ENCODE measurements around the gene DCAF12. TPM values are rescaled to one million over a fixed set of nuclear protein-coding genes. Genes with fewer than 3 reads are reported as not detected.

The DCAF12 gene
- total RNA-seq, 3 donors from 2014 or later, result 28.7 to 43.0 (median 34.0) TPM

GRCh38 chr9:34072868-34073590 lies 53.5 kb downstream of the DCAF12 start:
- DNase-seq, result peak in 2 of 3 donors; percentile 33 to 66
- Histone ChIP-seq H3K4me1 (ENCODE audit: low read depth) (peaks cover 15% of the 10 kb centered on the region), H3K9me3 (no peaks in the 10 kb centered on the region), H3K36me3 (ENCODE audit: low read depth) (no peaks in the 10 kb centered on the region), H3K4me3 (no peak overlapping the region)
- ATAC-seq, result peak; percentile 97
- no peak for TF ChIP-seq CTCF (IDR thresholded peaks at IDR 0.05)
- intact Hi-C loops (cut with DNase I, micrococcal nuclease), result no loop called here

GRCh38 chr9:34072410-34072809 lies 54.1 kb downstream of the DCAF12 start:
- DNase-seq (no peak), ATAC-seq (peak; percentile 11)
- TF ChIP-seq CTCF (IDR thresholded peaks at IDR 0.05), result no peak
- Histone ChIP-seq H3K36me3 (ENCODE audit: low read depth) (no peaks in the 10 kb centered on the region), H3K4me1 (ENCODE audit: low read depth) (peaks cover 15% of the 10 kb centered on the region), H3K9me3 (no peaks in the 10 kb centered on the region), H3K4me3 (no peak overlapping the region)
- intact Hi-C loops (cut with DNase I, micrococcal nuclease), result no loop called here

GRCh38 chr9:34070606-34071324 lies 55.7 kb downstream of the DCAF12 start:
- no peak for DNase-seq
- no peaks in the 10 kb centered on the region for H3K36me3 ChIP-seq (ENCODE audit: low read depth)
- H3K4me1 ChIP-seq (ENCODE audit: low read depth), result peaks cover 15% of the 10 kb centered on the region
- intact Hi-C loops (cut with DNase I, micrococcal nuclease), result no loop called here
- ATAC-seq, result no peak
- TF ChIP-seq CTCF (IDR thresholded peaks at IDR 0.05), result no peak
- H3K9me3 ChIP-seq, result no peaks in the 10 kb centered on the region
- H3K4me3 ChIP-seq, result no peak overlapping the region

GRCh38 chr9:34069831-34070230 lies 56.7 kb downstream of the DCAF12 start:
- ATAC-seq (no peak), DNase-seq (no peak)
- no peaks in the 10 kb centered on the region for H3K36me3 ChIP-seq (ENCODE audit: low read depth)
- intact Hi-C loops (cut with DNase I, micrococcal nuclease), result no loop called here
- H3K4me3 ChIP-seq, result no peak overlapping the region
- H3K4me1 ChIP-seq (ENCODE audit: low read depth), result peaks cover 15% of the 10 kb centered on the region
- TF ChIP-seq CTCF (IDR thresholded peaks at IDR 0.05), result no peak
- H3K9me3 ChIP-seq, result no peaks in the 10 kb centered on the region

GRCh38 chr9:34065541-34065940 lies 61.0 kb downstream of the DCAF12 start:
- no peak for DNase-seq
- intact Hi-C loops (cut with DNase I, micrococcal nuclease), result no loop called here
- no peaks in the 10 kb centered on the region for H3K36me3 ChIP-seq (ENCODE audit: low read depth)

More at GRCh38 chr9:34065541-34065940, 61.0 kb downstream of the DCAF12 start:
- no peaks in the 10 kb centered on the region for H3K9me3 ChIP-seq
- TF ChIP-seq CTCF (IDR thresholded peaks at IDR 0.05), result no peak
- no peak for ATAC-seq
- H3K4me3 ChIP-seq, result no peak overlapping the region
- no peaks in the 10 kb centered on the region for H3K4me1 ChIP-seq (ENCODE audit: low read depth)
